Measurements from ENCODE around the gene FUT1. TPM values are rescaled to one million over a fixed set of nuclear protein-coding genes. Genes with fewer than 3 reads are reported as not detected.
A peak's percentile ranks its signal among the peaks of the same experiment; 100 is the strongest.

The FUT1 gene
- total RNA-seq, 1 experiment from 2014 or later, result 0.06 TPM

DNA sequence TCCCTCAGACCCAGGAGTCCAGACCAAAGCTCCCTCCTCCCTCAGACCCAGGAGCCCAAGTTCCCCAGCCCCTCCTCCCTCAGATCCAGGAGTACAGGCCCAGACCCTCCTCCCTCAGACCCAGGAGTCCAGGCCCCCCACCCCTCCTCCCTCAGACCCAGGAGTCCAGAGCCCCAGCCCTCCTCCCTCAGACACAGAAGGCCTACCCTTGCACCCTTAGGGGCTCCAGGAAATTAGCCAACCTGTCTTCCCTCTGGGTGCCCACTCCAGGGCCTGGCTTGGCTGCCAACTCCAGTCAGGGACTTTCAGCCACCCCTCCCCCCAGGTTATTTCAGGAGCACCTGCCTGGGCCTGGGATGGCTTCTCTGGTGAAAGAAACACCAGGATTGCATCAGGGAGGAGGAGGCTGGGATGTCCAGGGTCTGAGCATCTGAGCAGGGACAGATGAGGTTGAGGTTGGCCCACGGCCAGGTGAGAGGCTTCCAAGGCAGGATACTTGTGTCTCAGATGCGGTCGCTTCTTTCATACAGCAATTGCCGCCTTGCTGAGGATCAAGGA is 2.7 kb upstream of the FUT1 start, which contains the start of gene FGF21:
TSS of gene FGF21 (plus strand) at position 441 of the 558 bp plus-strand sequence. CDS start 713 bp downstream, outside the sequence.
- ChIA-PET CTCF (interaction anchor here (0.6 kb wide), 1 partner anchor 246 kb away, joined by 7 read pairs; no protein-coding TSS in a partner anchor), POLR2A (ENCODE audit: low non-redundant PET) (no interaction called here)
- no peaks in the 10 kb centered on the region for H3K36me3 ChIP-seq (ENCODE audit: insufficient read depth, low read length, poor library complexity, severe bottlenecking)
- TF ChIP-seq EZH2 (IDR thresholded peaks at IDR 0.05; ENCODE audit: borderline replicate concordance, low read depth, low read length, poor library complexity, severe bottlenecking), result no peak
- TF ChIP-seq, protein P1, sequence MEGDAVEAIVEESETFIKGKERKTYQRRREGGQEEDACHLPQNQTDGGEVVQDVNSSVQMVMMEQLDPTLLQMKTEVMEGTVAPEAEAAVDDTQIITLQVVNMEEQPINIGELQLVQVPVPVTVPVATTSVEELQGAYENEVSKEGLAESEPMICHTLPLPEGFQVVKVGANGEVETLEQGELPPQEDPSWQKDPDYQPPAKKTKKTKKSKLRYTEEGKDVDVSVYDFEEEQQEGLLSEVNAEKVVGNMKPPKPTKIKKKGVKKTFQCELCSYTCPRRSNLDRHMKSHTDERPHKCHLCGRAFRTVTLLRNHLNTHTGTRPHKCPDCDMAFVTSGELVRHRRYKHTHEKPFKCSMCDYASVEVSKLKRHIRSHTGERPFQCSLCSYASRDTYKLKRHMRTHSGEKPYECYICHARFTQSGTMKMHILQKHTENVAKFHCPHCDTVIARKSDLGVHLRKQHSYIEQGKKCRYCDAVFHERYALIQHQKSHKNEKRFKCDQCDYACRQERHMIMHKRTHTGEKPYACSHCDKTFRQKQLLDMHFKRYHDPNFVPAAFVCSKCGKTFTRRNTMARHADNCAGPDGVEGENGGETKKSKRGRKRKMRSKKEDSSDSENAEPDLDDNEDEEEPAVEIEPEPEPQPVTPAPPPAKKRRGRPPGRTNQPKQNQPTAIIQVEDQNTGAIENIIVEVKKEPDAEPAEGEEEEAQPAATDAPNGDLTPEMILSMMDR (conservative IDR thresholded peaks at IDR 0.05; ENCODE audit: low read depth, low read length), result no peak
- H3K4me1 ChIP-seq (ENCODE audit: insufficient read depth, low read length, poor library complexity, severe bottlenecking), result no peaks in the 10 kb centered on the region
- DNase-seq (ENCODE audit: low spot score), result no peak
- intact Hi-C loops (cut with micrococcal nuclease; ENCODE audit: unreplicated experiment), result no loop called here
- H3K27ac ChIP-seq (ENCODE audit: low read depth, low read length, poor library complexity, severe bottlenecking), result peak within 1 kb of the TSS; percentile 37
- no peak within 1 kb of the TSS for H3K4me3 ChIP-seq (ENCODE audit: low read depth, low read length, poor library complexity, severe bottlenecking)
- no peaks in the 10 kb centered on the region for H3K27me3 ChIP-seq (replicated peaks; ENCODE audit: insufficient read depth, low read depth, low read length, poor library complexity)
- no TSS peak for BruUV-seq (replicated peaks)
- H3K9me3 ChIP-seq (ENCODE audit: low read depth, low read length, poor library complexity, severe bottlenecking), result no peaks in the 10 kb centered on the region

DNA sequence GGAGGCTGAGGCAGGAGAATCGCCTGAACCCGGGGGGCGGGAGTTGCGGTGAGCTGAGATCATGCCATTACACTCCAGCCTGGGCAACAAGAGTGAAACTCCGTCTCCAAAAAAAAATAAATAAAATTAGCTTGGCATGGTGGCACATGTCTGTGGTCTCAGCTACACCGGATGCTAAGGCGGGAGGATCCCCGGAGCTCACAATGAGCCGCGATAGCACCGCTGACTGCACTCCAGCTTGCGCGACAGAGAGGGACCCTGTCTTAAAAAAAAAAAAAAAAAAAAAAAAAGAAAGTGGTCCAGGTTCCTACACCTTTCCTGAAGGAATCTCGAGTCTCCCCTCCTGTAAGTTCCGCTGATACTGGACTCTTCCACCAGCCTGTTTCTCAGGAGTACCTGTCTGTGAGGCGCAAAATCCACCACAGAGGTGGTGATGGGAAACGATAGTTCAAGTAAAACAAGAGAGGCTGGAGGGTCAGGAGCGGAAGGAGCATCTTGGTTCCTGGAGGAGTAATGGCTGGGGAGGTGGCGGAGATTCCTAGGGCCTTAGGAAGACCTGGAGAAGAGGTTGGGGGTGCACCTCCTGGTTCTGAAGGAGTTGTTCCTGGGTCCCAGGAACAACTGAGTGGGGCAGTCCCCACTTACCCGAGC is 471 bp downstream of the FUT1 start:
- ChIA-PET POLR2A (ENCODE audit: low non-redundant PET) (interaction anchor here (0.6 kb wide), 2 partner anchors 75 to 102 kb away, joined by 7 to 9 read pairs; no protein-coding TSS in a partner anchor), CTCF (no interaction called here)

DNA sequence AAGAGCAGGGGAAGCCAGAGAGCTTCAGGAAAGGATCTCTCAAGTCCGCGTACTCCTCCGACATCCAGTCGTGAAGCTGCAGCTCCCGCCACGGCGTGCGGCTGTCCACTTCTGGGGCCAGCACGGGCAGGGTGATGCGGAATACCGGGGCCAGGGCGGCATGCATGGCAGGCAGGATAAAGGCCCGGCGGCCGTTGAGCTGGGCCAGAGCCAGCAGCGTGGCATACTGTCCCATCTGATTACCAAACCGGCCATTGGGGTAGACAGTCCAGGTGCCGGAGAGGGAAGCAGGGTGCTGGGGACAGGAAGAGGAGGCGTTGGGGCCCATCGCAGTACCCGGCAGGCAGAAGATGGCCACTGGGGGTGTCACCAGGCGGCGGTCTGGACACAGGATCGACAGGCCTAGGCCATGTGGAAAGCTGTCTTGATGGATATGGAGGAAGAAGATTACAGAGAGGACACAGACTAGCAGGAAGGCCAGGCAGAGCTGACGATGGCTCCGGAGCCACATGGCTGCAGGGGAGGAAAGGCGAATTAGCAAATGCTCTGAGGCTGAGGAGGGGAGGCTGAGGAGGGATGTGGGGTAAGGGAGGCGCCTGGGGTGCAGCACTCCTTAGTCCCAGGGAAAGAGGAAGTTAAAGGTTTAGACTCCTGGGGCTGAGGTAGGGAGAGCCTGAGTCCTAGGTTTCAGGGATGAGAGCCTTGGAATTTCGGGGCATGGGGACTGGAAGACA is 1.5 kb downstream of the FUT1 start:
- POLR2A ChIA-PET (ENCODE audit: low non-redundant PET), result no interaction called here
- H3K9me3 ChIP-seq (ENCODE audit: low read depth, low read length, poor library complexity, severe bottlenecking), result no peaks in the 10 kb centered on the region
- intact Hi-C loops (cut with micrococcal nuclease; ENCODE audit: unreplicated experiment), result no loop called here
- H3K27me3 ChIP-seq (replicated peaks; ENCODE audit: insufficient read depth, low read depth, low read length, poor library complexity), result no peaks in the 10 kb centered on the region
- no TSS peak for BruUV-seq (replicated peaks)
- H3K36me3 ChIP-seq (ENCODE audit: insufficient read depth, low read length, poor library complexity, severe bottlenecking), result no peaks in the 10 kb centered on the region
- CTCF ChIA-PET, result no interaction called here
- H3K4me1 ChIP-seq (ENCODE audit: insufficient read depth, low read length, poor library complexity, severe bottlenecking), result peaks cover 5% of the 10 kb centered on the region
- no peak overlapping the region for H3K27ac ChIP-seq (ENCODE audit: low read depth, low read length, poor library complexity, severe bottlenecking)
- DNase-seq (ENCODE audit: low spot score), result no peak
- TF ChIP-seq, protein P1 (conservative IDR thresholded peaks at IDR 0.05; ENCODE audit: low read depth, low read length), result no peak
- TF ChIP-seq EZH2 (IDR thresholded peaks at IDR 0.05; ENCODE audit: borderline replicate concordance, low read depth, low read length, poor library complexity, severe bottlenecking), result no peak
- no peak overlapping the region for H3K4me3 ChIP-seq (ENCODE audit: low read depth, low read length, poor library complexity, severe bottlenecking)

More for the DNA sequence above, 471 bp downstream of the FUT1 start:
- TF ChIP-seq, protein P1 (conservative IDR thresholded peaks at IDR 0.05; ENCODE audit: low read depth, low read length), result no peak
- TF ChIP-seq EZH2 (IDR thresholded peaks at IDR 0.05; ENCODE audit: borderline replicate concordance, low read depth, low read length, poor library complexity, severe bottlenecking), result no peak
- no peaks in the 10 kb centered on the region for H3K9me3 ChIP-seq (ENCODE audit: low read depth, low read length, poor library complexity, severe bottlenecking)
- BruUV-seq (replicated peaks), result no TSS peak
- no peak overlapping the region for H3K27ac ChIP-seq (ENCODE audit: low read depth, low read length, poor library complexity, severe bottlenecking)
- no peak for DNase-seq (ENCODE audit: low spot score)
- H3K4me3 ChIP-seq (ENCODE audit: low read depth, low read length, poor library complexity, severe bottlenecking), result peak overlapping the region; percentile 21
- no peaks in the 10 kb centered on the region for H3K27me3 ChIP-seq (replicated peaks; ENCODE audit: insufficient read depth, low read depth, low read length, poor library complexity)
- no peaks in the 10 kb centered on the region for H3K36me3 ChIP-seq (ENCODE audit: insufficient read depth, low read length, poor library complexity, severe bottlenecking)
- intact Hi-C loops (cut with micrococcal nuclease; ENCODE audit: unreplicated experiment), result no loop called here
- no peaks in the 10 kb centered on the region for H3K4me1 ChIP-seq (ENCODE audit: insufficient read depth, low read length, poor library complexity, severe bottlenecking)

Measured in A673 (cell line).